HEK293 (cell line): ENCODE results near the gene NCOA3.

ENCODE experiments used
- CTCF ChIA-PET: fragments of 350-600 bp; formaldehyde crosslinking; extraction: SDS; loops from one replicate; lab custom pipeline; 2021; ENCODE audit warnings: antibody characterized with exemption; lab: Yijun Ruan, JAX
- POLR2A ChIA-PET: fragments of 300-600 bp; formaldehyde crosslinking; extraction: SDS; loops from one replicate; lab custom pipeline; 2020; ENCODE audit warnings: antibody characterized with exemption, inconsistent platforms; lab: Yijun Ruan, JAX
- H3K27ac ChIP-seq: fragments of 200-500 bp; sonication (Bioruptor generic); 2 replicates; pipeline ENCODE4 v1.5.1; 2014; ENCODE audit warnings: low read depth, low read length, control low read depth, inconsistent platforms; ENCODE audit errors: extremely low read depth
- H3K36me3 ChIP-seq, 2 experiments: fragments of 200-500 bp in 1 of 2; sonication (Bioruptor generic) in 1 of 2; 1 replicate in 1 of 2; 2 replicates in 1 of 2; pipeline ENCODE4 v1.5.1; 2014 to 2017; ENCODE audit warnings: inconsistent platforms in 2 of 2, low read length in 2 of 2; ENCODE audit not compliant: control insufficient read depth in 2 of 2, insufficient read depth in 1 of 2
- H3K4me1 ChIP-seq: fragments of 200-500 bp; sonication (Bioruptor generic); 2 replicates; pipeline ENCODE4 v1.5.1; 2014; ENCODE audit warnings: mild to moderate bottlenecking, low read length, inconsistent platforms; ENCODE audit not compliant: control insufficient read depth, insufficient read depth
- H3K4me3 ChIP-seq: 2 replicates; pipeline ENCODE4 v1.5.1; 2011; ENCODE audit warnings: low read depth, mild to moderate bottlenecking, control low read depth, low read length, moderate library complexity
- H3K9me3 ChIP-seq: fragments of 200-500 bp; sonication (Bioruptor generic); 2 replicates; pipeline ENCODE4 v1.5.1; 2014; ENCODE audit warnings: low read depth, low read length, inconsistent platforms; ENCODE audit not compliant: control insufficient read depth, insufficient read depth
- ATF2 ChIP-seq: fragments of 450-650 bp; formaldehyde crosslinking; IDR thresholded peaks from 2 replicates; pipeline ENCODE4 v1.5.1; 2016; ENCODE audit warnings: missing biosample characterization, missing genetic modification characterization, low read depth
- BCL11A ChIP-seq: fragments of 450-650 bp; formaldehyde crosslinking; IDR thresholded peaks from 2 replicates; pipeline ENCODE4 v1.5.1; 2016; ENCODE audit warnings: low read depth, missing biosample characterization, missing genetic modification characterization
- CTCF ChIP-seq: fragments of 450-650 bp; formaldehyde crosslinking; IDR thresholded peaks from 2 replicates; pipeline ENCODE4 v1.5.1; 2016; ENCODE audit warnings: missing biosample characterization, missing genetic modification characterization
- INSM2 ChIP-seq: fragments of 450-650 bp; formaldehyde crosslinking; IDR thresholded peaks from 2 replicates; pipeline ENCODE4 v1.5.1; 2016; ENCODE audit warnings: missing biosample characterization, missing genetic modification characterization
- KLF10 ChIP-seq: fragments of 450-650 bp; IDR thresholded peaks from 2 replicates; pipeline ENCODE4 v1.5.1; 2018; ENCODE audit warnings: missing biosample characterization, mild to moderate bottlenecking, missing genetic modification characterization
- REPIN1 ChIP-seq: fragments of 450-650 bp; formaldehyde crosslinking; IDR thresholded peaks from 2 replicates; pipeline ENCODE4 v1.5.1; 2017; ENCODE audit warnings: missing biosample characterization, missing genetic modification characterization, low read depth
- SETDB1 ChIP-seq: IDR thresholded peaks from one replicate; pipeline ENCODE4 v1.6.1; 2017; ENCODE audit warnings: mild to moderate bottlenecking, low read length, moderate library complexity, mixed read lengths; ENCODE audit not compliant: insufficient read length
- YY1 ChIP-seq: fragments of 450-650 bp; formaldehyde crosslinking; IDR thresholded peaks from 2 replicates; pipeline ENCODE4 v1.5.1; 2018; ENCODE audit warnings: missing biosample characterization, missing genetic modification characterization
- ZBTB44 ChIP-seq: fragments of 450-650 bp; IDR thresholded peaks from 2 replicates; pipeline ENCODE4 v1.5.1; 2018; ENCODE audit warnings: missing biosample characterization, mild to moderate bottlenecking, missing genetic modification characterization
- ZFP69B ChIP-seq: fragments of 450-650 bp; formaldehyde crosslinking; IDR thresholded peaks from 2 replicates; pipeline ENCODE4 v1.5.1; 2016; ENCODE audit warnings: missing biosample characterization, missing genetic modification characterization
- ZNF18 ChIP-seq: fragments of 450-650 bp; formaldehyde crosslinking; IDR thresholded peaks from 2 replicates; pipeline ENCODE4 v1.5.1; 2016; ENCODE audit warnings: missing biosample characterization, missing genetic modification characterization
- ZNF184 ChIP-seq: fragments of 450-650 bp; IDR thresholded peaks from 2 replicates; pipeline ENCODE4 v1.5.1; 2018; ENCODE audit warnings: missing biosample characterization, mild to moderate bottlenecking, missing genetic modification characterization
- ZNF26 ChIP-seq: fragments of 450-650 bp; formaldehyde crosslinking; IDR thresholded peaks from 2 replicates; pipeline ENCODE4 v1.5.1; 2016; ENCODE audit warnings: missing biosample characterization, missing genetic modification characterization
- ZNF362 ChIP-seq: fragments of 450-650 bp; formaldehyde crosslinking; IDR thresholded peaks from 2 replicates; pipeline ENCODE4 v1.5.1; 2016; ENCODE audit warnings: missing biosample characterization, missing genetic modification characterization
- ZNF391 ChIP-seq: fragments of 450-650 bp; formaldehyde crosslinking; IDR thresholded peaks from 2 replicates; pipeline ENCODE4 v1.5.1; 2016; ENCODE audit warnings: low read depth, missing biosample characterization, missing genetic modification characterization, borderline replicate concordance
- ZNF654 ChIP-seq: fragments of 450-650 bp; formaldehyde crosslinking; IDR thresholded peaks from 2 replicates; pipeline ENCODE4 v1.5.1; 2016; ENCODE audit warnings: low read depth, missing biosample characterization, missing genetic modification characterization
- ZNF777 ChIP-seq: fragments of 450-650 bp; formaldehyde crosslinking; IDR thresholded peaks from 2 replicates; pipeline ENCODE4 v1.5.1; 2017; ENCODE audit warnings: missing biosample characterization, missing genetic modification characterization, borderline replicate concordance

NCOA3 gene

GRCh38 chr20:47614703-47615309, 113.1 kb downstream of the NCOA3 start (continued):
- TF ChIP-seq INSM2 (tag by site-specific recombination), result no peak
- TF ChIP-seq ZNF26, result no peak
- TF ChIP-seq SETDB1, result no peak
- TF ChIP-seq ZNF391 (tag by site-specific recombination), result no peak
- TF ChIP-seq ZNF777 (tag by site-specific recombination), result no peak
- no peak for TF ChIP-seq KLF10 (tag by site-specific recombination)
- TF ChIP-seq REPIN1 (tag by site-specific recombination), result no peak
- TF ChIP-seq BCL11A (tag by site-specific recombination), result no peak
- TF ChIP-seq ZFP69B (tag by site-specific recombination), result no peak
- TF ChIP-seq, all 188 proteins: peak for 0

- CTCF ChIA-PET, result interaction anchor here (0.6 to 3.5 kb wide), 4 partner anchors 19 to 345 kb away, joined by 3 to 38 read pairs (median 4); no protein-coding TSS in a partner anchor
- H3K27ac ChIP-seq, result no peak overlapping the region
- peaks cover 0 to 3% of the 10 kb centered on the region in 2 experiments; a peak in 1 of 3 replicates for H3K36me3 ChIP-seq
- no peaks in the 10 kb centered on the region for H3K9me3 ChIP-seq
- TF ChIP-seq ZNF777 (tag by site-specific recombination) (no peak), ZNF18 (tag by site-specific recombination) (no peak), YY1 (tag by site-specific recombination) (no peak)
- TF ChIP-seq, all 188 proteins: peak for 0
- Histone ChIP-seq H3K4me1 (no peaks in the 10 kb centered on the region), H3K4me3 (no peak overlapping the region)
- POLR2A ChIA-PET, result no interaction called here
Measured at GRCh38 chr20:47618479-47618878, 116.8 kb downstream of the NCOA3 start.

GRCh38 chr20:47620808-47621805, 119.4 kb downstream of the NCOA3 start:
- H3K27ac ChIP-seq, result no peak overlapping the region
- no peaks in the 10 kb centered on the region for H3K9me3 ChIP-seq
- TF ChIP-seq ATF2 (tag by site-specific recombination) (no peak), ZNF184 (tag by site-specific recombination) (no peak), ZNF362 (peak; percentile 79; the same call in 1 of the 2 replicates), ZNF654 (tag by site-specific recombination) (peak; percentile 98), ZBTB44 (0 out of 2 replicates have a peak, but pooled peaks have one; percentile 12), CTCF (tag by site-specific recombination) (peak; percentile 59)
- CTCF ChIA-PET, result interaction anchor here (0.6 to 3.5 kb wide), 40 partner anchors 9 to 870 kb away, joined by 3 to 38 read pairs (median 4); partner anchors contain the start of gene NCOA3
- no peaks in the 10 kb centered on the region for H3K4me1 ChIP-seq
- no peak overlapping the region for H3K4me3 ChIP-seq
- peaks cover 0 to 9% of the 10 kb centered on the region in 2 experiments; a peak in 1 of 3 replicates for H3K36me3 ChIP-seq
- POLR2A ChIA-PET, result interaction anchor here (1.0 to 1.2 kb wide), 2 partner anchors 117 to 237 kb away, joined by 3 read pairs; no protein-coding TSS in a partner anchor
